GM21619 (cell line): ENCODE data around the gene COL18A1.
"Not testable (repeated sequence)": the region's sequence is repeated elsewhere in the genome, so short reads cannot be mapped to it uniquely, and the experiment has no call there.

Source experiments
- ATAC-seq: cut with Tn5 transposase; IDR thresholded peaks from one replicate; pipeline ENCODE4 v1.9.1; 2021; ENCODE audit not compliant: unreplicated experiment

COL18A1 gene

GRCh38 chr21:45502600-45502999 lies 97.6 kb downstream of the COL18A1 start:
- no peak for ATAC-seq

- ATAC-seq = not testable (repeated sequence)
Observed at GRCh38 chr21:45503226-45503625, 98.3 kb downstream of the COL18A1 start.

DNA sequence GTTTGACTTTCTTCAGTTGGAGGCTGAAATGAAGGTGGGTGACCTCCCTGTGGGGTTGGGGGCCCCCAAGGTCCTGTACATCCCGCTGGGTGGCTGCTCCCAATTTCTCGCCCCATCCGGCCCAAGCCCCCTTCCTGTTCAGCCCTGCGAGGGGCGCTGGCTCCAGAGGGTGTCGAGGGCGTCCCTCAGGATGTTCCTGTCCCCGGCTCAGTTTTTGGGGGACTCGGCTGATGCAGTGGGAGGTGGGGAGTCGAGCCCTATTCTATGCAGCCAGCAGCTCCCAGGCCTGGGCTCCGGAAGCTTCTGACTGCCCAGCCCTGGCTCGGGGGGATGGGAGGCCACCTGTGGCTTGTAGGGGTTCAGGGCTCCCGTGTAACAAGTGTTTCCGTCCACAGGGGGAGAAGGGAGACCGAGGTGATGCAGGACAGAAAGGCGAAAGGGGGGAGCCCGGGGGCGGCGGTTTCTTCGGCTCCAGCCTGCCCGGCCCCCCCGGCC lies 99.1 kb downstream of the COL18A1 start:
- ATAC-seq = no peak

DNA sequence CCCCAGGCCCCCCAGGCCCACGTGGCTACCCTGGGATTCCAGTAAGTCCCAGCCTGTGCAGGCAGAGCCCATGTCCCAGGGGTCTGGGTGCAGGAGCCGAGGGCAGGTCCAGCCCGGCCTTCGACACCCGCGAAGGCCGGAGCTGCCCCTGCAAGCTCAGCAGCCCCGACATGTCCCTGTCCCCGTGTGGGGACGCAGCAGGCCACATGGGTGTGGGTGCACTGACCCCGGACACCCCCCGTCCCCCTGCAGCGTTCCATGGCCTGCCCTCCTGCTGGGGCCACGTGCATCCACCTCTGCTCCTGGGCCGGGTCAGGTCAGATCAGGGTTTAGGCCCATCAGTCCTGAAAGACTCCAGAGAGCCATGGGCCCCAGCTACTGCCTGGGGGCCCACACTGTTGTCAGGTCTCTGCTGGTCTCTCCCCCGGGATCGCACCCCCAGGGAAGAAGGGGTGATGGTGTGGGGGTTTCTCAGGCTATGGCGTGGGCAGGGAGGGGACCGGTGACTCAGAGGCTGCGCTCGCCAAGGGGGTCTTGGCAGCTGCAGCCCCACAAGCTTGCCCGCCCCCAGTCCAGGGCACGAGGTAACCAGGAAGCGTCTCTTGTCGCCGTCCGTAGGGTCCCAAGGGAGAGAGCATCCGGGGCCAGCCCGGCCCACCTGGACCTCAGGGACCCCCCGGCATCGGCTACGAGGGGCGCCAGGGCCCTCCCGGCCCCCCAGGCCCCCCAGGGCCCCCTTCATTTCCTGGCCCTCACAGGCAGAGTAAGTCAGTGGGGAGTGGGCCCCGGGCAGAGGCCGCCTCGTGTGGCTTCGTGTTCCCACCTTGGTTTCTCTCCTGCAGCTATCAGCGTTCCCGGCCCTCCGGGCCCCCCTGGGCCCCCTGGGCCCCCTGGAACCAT lies 99.8 kb downstream of the COL18A1 start:
- no peak for ATAC-seq

DNA sequence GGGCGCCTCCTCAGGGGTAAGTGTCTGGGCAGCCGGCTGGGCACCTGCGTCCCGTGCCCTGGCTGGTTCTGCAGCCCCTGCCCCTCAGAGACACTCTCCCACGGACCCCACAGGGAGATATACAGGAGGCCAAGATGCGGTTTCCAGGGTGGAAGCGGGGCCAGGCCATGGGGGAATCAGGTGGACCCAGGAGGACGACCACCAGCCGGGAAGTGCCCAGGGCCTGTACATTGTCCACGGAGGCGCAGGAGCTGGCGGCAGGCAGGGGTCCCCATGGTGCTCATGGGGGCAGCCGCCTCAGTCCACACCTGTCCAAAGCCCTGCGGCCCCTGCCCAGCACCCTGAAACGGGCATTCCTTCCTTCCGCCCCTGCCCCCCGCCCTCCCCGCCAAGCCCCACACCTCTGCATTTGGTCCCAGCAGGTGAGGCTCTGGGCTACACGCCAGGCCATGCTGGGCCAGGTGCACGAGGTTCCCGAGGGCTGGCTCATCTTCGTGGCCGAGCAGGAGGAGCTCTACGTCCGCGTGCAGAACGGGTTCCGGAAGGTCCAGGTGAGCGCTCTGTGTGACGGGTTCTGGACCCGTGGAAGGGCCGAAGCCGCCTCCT lies 100.6 kb downstream of the COL18A1 start:
- no peak for ATAC-seq

DNA sequence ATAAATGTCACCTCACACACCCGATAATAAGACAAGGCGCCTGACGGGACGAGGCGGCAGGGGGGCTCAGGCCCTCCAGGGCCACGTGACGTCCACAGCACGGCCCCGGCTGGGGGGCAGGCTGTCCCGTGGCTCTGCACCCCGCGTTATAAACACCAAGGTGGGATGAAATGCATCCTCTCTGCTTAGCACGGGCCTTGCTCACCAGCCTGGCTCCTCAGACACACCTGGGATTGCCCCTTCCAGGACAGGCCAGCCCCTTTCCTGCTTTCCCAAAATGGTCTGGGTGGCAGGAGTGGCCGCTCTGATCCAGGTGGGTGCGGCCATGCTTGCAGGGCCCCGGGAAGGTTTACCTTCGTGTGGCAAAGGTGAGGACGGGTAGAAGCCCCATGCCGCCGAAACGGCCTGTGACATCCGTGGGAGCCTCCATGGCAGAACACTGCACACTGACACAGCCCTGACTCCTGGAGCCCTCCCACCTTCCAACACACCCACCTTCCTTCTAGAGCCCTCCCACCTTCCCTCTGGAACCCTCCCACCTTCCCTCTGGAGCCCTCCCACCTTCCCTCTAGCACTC lies 101.4 kb downstream of the COL18A1 start:
- no peak for ATAC-seq

DNA sequence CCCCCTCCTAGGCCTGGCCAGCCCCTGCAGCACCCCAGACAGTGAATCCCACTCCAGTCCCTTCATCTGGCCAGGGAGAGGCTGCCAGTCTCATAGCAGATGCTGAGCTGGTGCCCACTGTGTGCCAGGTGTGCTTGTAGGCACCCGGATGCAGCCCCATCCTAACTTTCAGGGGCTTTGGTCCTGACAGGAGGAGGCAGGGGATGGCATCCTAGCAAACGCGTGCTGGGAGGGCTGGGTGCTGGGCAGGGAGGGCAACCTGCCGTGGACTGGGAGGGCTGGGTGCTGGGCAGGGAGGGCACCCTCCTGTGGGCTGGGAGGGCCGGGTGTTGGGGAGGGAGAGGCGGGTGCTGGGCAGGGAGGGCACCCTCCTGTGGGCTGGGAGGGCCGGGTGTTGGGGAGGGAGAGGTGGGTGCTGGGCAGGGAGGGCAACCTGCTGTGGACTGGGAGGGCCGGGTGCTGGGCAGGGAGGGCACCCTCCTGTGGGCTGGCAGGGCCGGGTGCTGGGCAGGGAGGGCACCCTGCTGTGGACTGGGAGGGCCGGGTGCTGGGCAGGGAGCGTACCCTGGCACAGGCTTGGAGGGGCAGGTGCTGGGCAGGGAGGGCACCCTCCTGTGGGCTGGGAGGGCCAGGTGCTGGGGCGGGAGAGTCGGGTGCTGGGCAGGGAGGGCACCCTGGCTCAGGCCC lies 102.0 kb downstream of the COL18A1 start:
- ATAC-seq = no peak

DNA sequence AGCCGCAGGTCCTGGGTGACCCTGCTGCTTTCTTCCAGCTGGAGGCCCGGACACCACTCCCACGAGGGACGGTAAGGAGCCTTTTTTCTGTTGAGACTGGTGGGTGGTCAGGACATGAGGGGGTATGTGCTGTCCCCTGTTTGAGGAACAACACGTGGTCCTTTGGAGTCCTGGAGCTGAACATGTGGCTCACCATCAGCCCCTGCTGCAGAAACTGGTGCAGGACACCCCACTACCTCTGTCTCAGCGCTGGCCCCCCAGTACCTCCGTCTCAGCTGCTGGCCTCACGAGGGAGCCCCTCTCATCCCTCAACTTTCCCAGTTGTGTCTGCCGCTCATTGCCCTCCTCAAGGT lies 102.5 kb downstream of the COL18A1 start:
- no peak for ATAC-seq

- no peak for ATAC-seq
Observed at GRCh38 chr21:45507888-45508508, 103.0 kb downstream of the COL18A1 start.

- ATAC-seq = no peak
Observed at GRCh38 chr21:45508607-45509565, 103.9 kb downstream of the COL18A1 start.

DNA sequence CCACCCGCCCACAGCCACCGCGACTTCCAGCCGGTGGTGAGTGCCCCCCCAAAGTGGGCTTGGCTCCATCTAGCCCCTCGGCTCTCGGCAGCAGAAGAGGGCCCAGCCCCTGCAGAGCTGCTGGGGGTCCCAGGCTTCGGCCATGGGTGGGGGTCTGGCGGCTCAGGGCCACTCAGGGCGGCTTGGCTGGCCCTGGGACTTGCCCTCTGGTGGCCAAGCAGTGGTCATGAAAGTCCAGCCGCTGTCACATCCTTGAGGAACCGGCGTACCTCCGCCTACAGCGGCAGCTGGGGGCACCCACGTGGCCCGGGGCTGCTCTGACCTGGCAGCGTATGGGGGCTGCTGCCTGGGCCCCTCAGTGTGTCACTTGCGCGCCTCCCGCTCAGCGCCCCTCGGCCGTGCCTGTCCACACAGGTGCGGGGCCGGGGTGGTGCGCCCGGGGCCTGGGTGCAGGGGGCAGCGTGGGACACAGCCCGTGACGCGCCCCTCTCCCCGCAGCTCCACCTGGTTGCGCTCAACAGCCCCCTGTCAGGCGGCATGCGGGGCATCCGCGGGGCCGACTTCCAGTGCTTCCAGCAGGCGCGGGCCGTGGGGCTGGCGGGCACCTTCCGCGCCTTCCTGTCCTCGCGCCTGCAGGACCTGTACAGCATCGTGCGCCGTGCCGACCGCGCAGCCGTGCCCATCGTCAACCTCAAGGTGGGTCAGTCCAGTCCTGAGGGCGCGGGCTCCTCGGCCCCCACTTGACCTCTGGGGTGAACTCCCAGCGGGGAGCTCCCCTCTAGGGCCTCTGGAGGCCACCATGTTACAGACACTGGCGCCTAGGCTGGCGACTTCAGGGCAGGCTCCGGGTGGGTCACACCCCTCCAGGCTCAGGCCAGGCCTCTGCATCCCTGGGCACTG lies 104.9 kb downstream of the COL18A1 start:
- ATAC-seq = no peak

- no peak for ATAC-seq
Observed at GRCh38 chr21:45510466-45510955, 105.5 kb downstream of the COL18A1 start.

GRCh38 chr21:45511007-45511406 lies 106.0 kb downstream of the COL18A1 start:
- ATAC-seq = no peak

DNA sequence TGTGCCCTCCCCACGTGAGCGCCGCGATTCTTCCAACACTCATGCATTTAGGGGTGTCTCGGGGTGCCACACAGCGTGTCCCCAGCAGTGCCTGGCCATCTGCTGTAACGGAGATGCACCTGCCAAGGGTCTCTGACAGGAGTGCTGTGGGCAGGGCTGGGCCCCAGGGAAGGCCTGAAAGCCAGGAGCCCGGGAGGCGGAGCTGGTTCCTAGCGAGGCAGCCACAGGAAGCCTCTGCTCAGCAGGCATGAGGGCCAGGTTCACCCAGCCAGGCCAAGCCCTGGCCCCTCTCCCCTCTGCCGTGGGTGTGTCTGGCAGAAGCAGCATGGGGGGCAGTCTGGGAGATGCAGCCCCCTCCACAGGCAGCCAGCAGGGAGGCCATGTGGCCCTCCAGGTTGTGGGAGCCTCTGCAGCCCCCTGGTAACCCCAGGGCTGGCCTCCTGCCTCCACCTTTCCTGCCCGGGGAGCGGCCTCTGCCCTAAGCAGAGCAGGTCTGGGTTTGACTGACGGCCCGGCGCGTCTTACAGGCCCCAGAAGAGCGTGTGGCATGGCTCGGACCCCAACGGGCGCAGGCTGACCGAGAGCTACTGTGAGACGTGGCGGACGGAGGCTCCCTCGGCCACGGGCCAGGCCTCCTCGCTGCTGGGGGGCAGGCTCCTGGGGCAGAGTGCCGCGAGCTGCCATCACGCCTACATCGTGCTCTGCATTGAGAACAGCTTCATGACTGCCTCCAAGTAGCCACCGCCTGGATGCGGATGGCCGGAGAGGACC lies 106.9 kb downstream of the COL18A1 start:
- no peak for ATAC-seq

GRCh38 chr21:45512626-45513002 lies 107.6 kb downstream of the COL18A1 start:
- ATAC-seq = no peak

DNA sequence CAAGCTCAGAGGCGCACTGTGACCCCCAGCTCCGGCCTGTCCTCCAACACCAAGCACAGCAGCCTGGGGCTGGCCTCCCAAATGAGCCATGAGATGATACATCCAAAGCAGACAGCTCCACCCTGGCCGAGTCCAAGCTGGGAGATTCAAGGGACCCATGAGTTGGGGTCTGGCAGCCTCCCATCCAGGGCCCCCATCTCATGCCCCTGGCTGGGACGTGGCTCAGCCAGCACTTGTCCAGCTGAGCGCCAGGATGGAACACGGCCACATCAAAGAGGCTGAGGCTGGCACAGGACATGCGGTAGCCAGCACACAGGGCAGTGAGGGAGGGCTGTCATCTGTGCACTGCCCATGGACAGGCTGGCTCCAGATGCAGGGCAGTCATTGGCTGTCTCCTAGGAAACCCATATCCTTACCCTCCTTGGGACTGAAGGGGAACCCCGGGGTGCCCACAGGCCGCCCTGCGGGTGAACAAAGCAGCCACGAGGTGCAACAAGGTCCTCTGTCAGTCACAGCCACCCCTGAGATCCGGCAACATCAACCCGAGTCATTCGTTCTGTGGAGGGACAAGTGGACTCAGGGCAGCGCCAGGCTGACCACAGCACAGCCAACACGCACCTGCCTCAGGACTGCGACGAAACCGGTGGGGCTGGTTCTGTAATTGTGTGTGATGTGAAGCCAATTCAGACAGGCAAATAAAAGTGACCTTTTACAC lies 108.2 kb downstream of the COL18A1 start:
- no peak for ATAC-seq

DNA sequence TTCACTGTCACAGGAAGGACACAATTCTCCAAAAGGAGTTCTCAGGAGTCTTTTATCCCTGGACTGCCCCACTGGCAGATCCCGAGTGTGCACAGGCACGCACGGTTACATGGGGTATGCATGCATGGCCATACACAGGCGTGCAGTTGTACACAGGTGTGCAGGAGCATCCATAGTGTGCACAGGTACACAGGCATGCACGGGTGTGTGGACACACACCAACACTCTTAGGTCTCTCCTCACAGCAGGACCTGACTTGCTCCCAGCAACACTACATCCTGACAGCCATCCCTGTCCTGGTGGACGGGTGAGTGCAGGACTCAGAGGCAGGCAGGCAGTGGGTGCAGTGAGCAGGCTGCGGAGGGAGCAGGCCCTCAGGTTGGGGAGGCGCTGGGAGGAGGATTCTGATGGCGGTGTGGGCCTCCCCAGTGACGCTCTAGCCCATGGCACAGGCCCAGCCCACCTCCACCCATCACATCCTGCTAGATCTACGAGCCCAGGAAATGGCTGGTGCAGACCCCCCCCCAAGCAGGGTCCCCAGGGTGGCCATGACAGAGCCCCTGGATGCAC lies 108.9 kb downstream of the COL18A1 start:
- no peak for ATAC-seq
